GM23248 (cell line): ENCODE measurements around the gene SNTG2.

Experiments
- EZH2 ChIP-seq: fragments of 200-600 bp; sonication (generic); IDR thresholded peaks from 2 replicates; pipeline ENCODE4 v1.6.1; 2018; ENCODE audit warnings: antibody characterized with exemption, mild to moderate bottlenecking; ENCODE audit not compliant: insufficient read depth, poor library complexity, severe bottlenecking
- EZH2phosphoT487 ChIP-seq: fragments of 200-600 bp; sonication (generic); IDR thresholded peaks from 2 replicates; pipeline ENCODE4 v1.6.1; 2018; ENCODE audit warnings: antibody characterized with exemption, moderate library complexity, mild to moderate bottlenecking, low read depth; ENCODE audit not compliant: insufficient read depth

DNA sequence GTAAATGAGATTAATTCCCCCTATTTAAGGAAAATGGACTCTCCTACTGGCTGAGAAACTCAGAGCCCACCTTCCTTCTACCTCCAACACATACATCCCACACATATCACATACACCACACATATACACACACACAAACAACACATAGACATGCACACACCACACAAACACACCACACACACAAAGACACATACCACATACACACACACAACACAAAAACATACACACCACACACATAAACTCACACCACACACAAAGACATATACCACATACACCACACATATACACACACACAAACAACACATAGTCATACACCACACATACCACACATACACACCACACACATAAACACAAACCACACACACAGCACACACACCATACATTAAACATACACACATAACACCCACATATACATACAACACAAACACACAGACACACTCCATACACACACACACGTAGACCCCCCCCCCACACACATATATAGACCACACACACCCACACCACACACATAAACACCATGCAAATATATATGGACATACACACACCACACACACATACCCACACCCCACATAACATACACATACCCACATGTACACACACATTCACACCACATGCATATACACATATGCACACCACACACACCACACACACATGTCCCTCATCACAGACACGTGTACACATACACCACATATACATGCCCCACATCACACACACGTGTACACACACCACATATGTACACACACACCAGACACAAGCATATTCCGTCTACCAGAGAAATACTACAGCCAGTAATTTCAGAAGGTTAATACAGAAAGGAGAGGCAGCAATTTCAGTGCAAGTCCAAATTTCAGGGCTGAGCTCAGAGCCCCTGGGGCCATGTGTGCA is 204.3 kb downstream of the SNTG2 start:
- TF ChIP-seq EZH2, result no peak
- no peak for TF ChIP-seq EZH2phosphoT487
